Measurements from ENCODE around the gene EBP.
"Not testable (repeated sequence)": the region's sequence is repeated elsewhere in the genome, so short reads cannot be mapped to it uniquely, and the experiment has no call there.

Gene EBP

DNA sequence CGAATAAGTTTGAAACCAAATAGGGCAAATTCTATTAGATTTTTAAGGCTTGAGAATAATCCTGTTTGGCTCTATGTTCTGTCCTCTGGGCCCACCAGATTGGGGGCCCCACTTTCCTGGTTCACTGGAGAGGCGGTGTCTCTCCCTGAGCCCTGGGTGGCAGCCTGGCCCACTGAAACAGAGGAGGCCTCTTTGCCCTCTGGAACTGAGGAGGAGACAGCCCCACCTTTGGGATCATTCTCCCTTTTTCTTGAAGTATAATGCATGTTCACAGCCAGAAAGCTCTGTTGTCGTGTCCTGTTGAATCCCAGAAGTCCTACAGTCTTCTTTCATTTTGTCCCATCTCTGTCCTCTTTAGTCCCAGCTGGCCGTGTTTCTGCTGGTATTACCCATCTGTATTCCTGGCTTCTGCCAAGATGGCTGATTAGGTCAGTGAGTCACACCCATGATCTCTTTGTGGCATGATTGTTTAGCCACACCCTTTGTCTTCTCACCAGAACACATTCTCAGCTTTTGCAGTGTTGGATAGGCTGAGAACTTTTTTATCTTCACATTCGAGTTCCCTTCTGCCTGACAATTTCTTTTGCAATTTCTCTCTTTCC lies 9.9 kb downstream of the EBP start:
- DNase-seq: no peak

DNA sequence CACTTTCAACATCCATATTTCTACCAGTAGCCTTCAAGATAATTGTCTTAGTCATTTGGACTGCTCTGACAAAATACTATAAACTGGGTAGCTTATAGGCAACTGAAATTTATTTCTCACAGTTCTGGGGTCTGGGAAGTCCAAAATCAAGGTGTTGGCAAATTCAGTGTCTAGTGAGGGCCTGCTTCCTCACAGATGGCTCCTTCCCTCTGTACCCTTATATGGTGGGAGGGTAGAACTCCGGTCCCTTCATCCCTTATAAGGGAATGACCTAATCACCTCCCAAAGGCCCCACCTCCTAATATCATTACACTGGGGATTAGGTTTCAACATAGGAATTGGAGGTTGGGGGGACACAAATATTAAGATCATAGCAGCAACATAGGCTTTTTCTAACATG lies 10.6 kb downstream of the EBP start:
- DNase-seq: no peak

DNA sequence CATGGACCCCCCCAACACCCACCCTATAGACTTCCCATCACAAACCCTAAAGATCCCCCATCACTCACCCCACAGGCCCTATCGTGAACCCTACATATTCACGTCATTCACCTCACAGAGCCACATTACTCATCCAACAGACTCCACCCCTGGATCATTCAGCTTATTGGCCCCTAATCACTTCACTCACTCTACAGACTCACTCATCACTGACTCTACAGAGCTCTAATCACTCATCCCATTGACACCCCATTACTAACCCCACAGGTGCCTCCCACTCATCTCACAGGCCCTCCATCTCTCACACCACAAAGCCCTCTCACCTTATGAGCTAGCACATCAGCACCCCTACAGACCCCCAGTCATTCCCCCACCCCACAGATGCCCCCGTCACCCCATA lies 11.6 kb downstream of the EBP start:
- DNase-seq: no peak

DNA sequence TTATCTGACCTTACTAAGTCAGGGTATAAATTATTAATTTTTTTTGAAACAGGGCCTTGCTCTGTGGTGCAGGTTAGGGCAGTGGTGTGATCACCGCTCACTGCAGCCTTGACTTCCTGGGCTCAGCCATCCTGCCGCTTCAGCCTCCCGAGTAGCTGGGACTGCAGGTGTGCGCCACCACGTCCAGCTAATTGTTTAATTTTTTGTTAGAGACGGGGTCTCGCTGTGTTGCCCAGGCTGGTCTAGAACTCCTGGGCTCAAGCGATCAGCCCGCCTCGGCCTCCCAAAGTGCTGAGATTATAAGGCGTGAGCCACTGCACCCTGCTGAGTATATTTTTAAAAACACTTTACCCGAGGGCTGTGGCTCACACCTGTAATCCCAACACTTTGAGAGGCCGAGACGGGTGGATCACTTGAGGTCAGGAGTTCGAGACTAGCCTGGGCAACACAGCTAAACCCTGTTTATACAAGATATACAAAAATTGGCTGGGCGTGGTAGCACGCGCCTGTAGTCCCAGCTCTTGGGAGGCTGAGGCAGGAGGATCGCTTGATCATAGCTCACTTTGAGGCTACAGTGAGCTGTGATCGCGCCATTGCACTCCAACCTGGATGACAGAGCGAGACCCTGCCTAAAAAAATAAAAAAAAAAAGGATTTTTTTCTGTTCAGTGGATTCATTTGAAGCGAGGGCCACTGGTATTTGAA lies 17.2 kb downstream of the EBP start:
- DNase-seq: no peak

DNA sequence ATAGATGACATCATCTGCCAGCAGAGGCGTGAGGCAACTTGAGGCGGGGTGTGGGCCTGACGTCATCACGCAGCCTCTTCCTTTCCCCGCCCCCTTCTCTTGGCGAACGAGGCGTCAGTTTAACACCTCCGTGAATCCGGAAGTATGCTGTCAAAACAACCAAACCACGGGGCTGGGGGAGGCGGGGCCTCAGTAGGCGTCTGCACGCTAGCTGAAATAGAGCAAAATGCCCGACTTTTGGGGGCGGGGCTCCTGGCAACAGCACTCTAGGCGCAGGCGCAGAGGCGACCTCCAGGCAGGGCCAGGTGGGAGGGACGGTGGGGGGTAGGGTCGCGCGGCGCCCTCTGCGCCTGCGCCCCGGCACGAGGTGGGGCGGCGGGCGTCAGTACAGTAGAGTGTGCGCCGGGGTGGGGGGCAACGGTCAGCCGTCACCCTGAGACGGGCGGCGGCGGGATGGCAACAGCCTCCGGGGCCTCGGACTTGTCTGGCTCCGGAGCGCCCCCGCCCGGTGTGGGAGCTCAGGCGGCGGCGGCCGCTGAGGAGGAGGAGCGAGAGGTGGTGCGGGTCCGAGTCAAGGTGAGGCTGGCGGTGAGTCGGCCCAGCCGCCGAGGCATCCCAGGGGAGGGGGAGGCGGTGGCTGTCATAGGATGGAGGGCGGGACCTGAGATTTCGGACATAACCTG lies 17.9 kb downstream of the EBP start, which contains the start of gene TBC1D25:
TBC1D25 (plus strand) TSS at position 370 of the 683 bp plus-strand sequence; CDS start at position 454, 84 bp downstream.
- DNase-seq: peak; percentile 98

DNA sequence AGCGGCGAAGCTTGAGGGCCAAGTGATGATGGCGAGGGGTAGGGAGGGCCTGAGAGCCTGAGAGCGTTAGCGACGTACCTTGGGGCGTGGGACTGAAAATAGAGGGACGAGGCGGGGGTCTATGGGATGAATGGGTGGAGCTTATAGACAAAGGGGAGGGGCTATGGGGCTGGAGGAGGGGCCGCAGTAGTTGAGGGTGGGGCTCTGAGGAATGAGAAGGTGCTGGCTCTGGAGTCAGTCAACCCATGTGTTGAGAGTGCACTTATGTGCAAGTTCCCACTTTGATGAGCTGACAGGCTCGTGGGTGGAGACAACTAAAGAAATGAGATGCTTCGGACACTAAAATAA lies 18.4 kb downstream of the EBP start:
- no peak for DNase-seq

DNA sequence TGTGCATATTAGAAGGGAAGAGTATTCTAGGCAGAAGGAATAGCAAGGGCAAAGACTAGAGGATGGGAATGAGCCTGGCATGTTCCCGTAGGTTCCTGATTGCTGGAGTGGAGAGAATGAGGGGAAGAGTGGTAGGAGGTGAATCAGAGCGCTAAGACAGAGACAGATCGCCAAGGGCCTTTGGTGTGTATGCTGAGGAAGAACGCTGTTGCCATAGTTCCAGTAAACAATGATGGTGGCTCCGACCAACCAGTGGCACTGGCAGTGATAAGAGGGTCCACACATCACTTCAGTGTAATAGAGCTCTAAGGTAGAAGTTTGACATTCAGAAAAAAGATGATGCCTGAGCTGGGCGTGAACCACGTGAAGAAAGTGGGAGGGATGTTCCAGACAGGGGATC lies 18.9 kb downstream of the EBP start:
- DNase-seq: no peak

DNA sequence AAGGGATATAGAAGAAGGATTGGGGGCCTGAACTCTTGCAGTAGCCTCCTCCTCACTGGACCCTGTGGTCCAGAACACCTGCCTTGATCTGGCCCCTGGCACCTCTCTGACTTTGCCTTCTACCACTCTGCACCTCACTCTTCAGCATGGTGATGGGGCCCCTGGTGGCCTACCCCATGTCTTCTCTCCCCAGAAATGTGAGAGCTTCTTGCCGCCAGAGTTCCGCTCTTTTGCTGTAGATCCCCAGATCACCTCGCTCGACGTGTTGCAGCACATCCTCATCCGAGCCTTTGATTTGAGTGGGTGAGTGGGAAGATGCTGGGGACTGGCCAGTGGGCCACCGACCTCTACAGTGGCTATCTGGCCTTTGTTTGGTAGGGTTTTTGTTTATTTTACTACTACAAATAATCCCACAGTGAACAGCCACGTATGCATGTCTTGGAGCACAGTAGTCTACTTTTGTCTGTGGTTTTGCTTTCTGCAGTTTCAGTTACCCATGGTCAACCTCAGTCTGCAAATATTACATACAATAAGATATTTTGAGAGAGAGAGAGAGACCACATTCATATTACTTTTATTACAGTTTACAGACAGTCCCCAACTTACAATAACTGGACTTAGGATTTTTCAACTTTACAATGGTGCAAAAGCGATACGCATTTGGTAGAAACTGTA lies 19.7 kb downstream of the EBP start:
- DNase-seq: no peak

DNA sequence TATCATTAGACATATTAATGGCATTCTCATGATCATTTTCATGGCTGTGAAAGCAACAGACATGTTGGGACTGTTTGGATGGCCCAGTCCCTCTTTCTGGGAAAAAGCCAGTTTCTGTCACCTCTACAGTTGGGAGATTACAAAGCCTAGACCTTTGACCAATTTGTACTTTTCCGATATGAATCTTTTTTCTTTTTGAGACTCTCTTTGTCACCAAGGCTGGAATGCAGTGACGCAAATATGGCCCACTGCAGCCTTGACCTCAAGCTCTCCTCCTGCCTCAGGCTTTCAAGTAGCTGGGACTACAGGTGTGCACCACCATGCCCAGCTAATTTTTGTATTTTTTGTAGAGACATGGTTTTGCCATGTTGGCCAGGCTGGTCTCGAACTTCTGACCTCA lies 27.3 kb downstream of the EBP start:
- no peak for DNase-seq

DNA sequence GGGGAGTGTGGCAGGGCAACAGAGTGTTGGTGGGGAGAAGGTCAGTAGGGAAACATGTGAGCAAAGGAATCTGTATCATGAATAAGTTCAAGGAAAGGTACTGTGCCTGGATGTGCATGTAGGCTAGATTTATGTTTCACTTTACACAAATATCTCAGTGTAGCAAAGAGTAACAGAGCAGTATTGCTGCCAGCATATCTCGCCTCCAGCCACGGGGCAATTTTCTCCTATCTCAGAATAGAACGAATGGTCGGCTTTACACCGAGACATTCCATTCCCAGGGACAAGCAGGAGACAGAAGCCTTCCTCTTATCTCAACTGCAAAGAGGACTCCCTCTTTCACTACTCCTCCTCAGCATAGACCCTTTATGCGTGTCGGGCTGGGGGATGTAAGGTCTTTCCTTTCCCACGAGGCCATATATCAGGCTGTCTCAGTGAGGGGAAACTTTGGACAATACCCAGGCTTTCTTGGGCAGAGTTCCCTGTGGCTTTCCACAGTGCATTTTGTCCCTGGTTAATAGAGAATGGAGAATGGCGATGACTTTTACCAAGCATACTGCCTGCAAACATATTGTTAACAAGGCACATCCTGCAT lies 34.2 kb downstream of the EBP start:
- not testable (repeated sequence) for DNase-seq

DNA sequence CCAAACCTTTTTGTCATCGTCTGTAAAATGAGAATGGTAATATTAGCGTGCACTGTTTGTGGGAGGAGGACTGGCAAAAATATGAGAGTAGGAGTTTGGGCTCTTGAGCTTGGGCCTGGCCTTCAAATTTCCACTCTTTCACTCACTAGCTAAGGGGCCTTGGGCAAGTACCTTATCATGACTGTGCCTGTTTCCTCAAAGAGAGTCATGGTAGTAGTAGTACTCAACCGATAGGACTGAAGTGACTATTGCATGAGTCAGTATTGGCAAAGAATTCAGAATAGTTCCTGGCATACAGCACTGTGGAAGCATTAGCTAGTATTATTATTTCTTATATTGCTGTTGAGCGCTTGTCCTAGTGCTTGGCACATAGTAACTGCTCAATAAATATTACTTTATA lies 36.7 kb downstream of the EBP start:
- DNase-seq: no peak

DNA sequence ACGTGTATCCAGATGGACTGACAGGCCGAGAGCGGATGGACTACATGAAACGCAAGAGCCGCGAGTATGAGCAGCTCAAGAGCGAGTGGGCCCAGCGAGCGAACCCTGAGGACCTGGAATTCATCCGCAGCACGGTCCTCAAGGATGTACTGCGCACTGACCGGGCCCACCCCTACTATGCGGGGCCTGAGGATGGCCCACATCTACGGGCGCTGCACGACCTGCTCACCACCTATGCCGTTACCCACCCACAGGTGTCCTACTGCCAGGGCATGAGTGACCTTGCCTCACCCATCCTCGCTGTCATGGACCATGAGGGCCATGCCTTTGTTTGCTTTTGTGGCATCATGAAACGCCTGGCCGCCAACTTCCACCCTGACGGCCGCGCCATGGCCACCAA lies 38.0 kb downstream of the EBP start:
- no peak for DNase-seq

DNA sequence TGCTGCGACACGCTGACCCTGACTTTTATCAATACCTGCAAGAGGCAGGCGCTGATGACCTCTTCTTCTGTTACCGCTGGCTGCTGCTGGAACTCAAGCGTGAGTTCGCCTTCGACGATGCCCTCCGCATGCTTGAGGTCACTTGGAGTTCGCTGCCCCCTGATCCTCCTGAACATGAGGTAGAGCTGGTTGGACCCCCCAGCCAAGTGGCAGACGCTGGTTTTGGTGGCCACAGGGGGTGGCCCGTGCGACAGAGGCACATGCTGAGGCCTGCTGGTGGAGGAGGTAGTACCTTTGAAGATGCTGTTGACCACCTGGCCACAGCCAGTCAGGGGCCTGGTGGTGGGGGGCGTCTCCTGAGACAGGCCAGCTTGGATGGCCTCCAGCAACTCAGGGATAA lies 38.4 kb downstream of the EBP start:
- no peak for DNase-seq

DNA sequence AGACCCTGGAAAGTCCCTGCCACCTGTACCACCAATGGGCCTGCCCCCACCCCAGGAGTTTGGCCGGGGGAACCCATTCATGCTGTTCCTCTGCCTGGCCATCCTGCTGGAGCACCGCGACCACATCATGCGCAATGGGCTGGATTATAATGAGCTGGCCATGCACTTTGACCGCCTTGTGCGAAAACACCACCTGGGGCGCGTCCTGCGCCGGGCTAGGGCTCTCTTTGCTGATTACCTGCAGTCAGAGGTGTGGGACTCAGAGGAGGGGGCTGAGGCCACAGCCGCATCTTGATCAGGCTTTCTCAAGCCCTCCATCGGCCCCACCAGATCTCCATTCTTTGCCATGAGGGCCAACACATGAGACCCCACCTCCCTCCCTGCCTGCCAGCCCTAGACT lies 39.1 kb downstream of the EBP start:
- DNase-seq: no peak

DNA sequence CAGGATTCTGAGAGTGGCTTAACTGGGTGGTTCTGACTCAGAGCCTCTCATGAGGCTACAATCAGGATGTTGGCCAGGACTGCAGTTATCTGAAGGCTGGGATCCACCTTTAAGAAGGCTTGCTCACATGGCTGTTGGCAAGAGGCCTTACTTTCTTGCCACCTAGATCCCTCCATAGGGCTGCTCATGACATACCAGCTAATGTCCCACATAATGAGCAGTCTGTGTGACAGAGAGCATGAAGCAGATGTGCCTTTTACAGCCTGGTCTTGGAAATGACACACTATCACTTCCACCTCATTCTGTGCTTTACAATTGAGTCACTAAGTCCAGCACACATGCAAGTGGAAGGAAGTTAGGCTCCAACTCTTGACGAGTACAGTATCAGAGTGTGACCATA lies 48.4 kb downstream of the EBP start:
- no peak for DNase-seq

DNA sequence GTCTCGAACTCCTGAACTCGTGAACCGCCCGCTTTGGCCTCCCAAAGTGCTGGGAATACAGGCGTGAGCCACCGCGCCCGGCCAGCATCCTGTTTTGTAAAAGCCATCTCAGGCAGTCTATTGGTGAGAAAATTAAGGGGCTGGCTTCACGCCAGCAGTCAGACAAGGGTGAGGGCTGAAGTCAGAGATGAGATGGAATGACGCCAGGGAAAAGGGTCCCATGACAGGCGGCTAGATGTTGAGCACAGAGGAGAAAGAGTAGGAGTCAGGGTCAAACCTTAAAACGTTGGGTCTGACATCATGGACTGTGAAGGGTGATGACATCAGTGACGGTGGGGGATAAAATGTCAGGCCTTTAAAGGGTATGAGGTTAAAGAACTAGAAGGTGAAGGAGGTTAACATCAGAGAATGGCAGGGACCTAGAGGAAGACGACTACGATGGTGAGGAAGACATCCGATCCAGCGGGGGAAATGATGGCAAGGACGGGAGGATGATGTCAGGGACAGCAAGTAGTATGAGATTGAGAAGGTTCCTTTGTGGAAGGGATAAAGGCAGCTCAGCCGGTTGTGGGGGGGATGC lies 52.2 kb downstream of the EBP start:
- DNase-seq: peak; percentile 35

DNA sequence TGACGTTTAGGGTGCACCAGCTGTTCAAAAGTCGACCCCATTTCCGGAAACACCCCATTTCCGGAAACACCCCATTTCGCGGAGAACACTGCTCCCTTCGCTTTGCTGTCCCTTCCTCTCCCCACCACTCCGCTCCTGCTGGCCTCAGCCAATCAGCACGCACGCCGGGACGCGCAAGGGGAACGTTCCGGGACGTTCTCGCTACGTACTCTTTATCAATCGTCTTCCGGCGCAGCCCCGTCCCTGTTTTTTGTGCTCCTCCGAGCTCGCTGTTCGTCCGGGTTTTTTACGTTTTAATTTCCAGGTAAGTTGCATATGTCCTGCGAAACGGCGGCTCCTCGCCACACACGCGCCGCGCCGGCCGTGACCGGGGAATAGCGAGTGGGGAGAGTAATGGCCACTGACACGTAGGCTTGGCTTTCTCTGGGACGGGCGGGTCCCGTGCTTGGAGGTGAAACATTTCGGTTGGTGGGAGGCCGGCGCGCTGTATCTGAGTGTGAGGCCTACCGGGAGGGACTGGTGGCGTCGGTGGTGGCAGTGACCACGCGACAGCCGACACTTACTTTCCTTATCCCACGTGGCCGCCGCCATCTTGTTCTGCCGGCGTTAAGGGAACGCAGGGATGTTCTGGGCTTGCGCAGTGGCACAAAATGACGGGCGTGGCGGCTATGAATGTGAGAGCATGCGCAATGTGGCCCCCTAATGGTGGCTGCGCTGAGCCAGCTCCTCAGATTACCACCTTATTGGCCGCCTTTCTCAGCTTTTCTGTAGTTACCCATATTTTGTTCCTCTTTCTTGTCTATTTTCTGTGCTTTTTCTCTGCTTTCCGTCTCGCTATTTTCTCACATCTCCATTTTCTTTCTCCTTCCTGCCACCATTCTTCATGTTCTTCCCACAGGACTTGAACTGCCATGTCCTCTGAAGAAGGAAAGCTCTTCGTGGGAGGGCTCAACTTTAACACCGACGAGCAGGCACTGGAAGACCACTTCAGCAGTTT lies 53.0 kb downstream of the EBP start, which contains the start of gene RBM3:
RBM3 (plus strand) TSS at position 215 of the 997 bp plus-strand sequence; CDS start at position 912, 697 bp downstream.
- DNase-seq: peak; percentile 96

DNA sequence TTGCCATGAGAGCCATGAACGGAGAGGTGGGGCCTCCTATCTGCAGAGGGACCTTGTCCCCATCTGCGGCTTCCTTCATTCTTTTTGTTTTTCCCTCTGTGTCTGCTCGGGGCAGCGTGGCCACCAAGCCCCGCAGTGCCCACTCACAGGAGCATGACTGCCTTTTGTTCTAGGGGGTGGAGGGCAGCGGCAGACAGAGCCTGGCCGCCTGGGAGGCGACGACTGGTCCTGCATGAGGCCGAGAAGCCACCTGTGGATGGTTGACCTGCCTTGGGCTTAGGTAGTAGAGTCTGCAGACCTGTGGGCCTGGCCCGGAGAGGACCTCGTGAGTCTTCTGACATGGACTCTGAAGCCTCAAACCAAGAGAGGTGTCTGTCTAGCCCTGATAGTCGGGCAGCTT lies 54.0 kb downstream of the EBP start:
- no peak for DNase-seq

DNA sequence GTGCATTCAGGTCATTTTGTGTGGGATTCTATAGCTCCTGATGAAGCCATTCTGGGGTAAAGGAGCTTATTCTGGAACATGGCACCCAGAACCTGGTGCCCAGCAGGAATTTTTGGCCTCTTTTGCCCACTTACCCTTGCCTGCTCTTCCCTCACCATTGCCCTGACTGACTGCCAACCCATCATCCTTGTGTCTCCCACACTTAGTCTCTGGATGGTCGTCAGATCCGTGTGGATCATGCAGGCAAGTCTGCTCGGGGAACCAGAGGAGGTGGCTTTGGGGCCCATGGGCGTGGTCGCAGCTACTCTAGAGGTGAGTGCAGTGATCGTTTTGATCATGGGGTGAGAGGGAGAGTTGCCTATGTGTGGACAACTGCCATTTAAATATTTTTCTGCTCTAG lies 54.5 kb downstream of the EBP start:
- no peak for DNase-seq

Measured in RPMI8226 (cell line).